ENCODE data around the gene WDR27. TPM values are rescaled to one million over a fixed set of nuclear protein-coding genes. Genes with fewer than 3 reads are reported as not detected.
"Not testable (repeated sequence)": the region's sequence is repeated elsewhere in the genome, so short reads cannot be mapped to it uniquely, and the experiment has no call there.

WDR27 gene
- polyA plus RNA-seq, 1 donor from 2014 or later, result 35.8 TPM

- Histone ChIP-seq H3K9me2 (ENCODE audit: insufficient read depth, low read length) (no peaks in the 10 kb centered on the region), H3K4me2 (ENCODE audit: low read length) (no peak overlapping the region), H3K27me3 (ENCODE audit: insufficient read depth, low read depth, low read length) (no peaks in the 10 kb centered on the region), H3K9ac (ENCODE audit: low read length) (no peak overlapping the region), H3K9me3 (ENCODE audit: low read length) (peaks cover 3% of the 10 kb centered on the region), H3F3A (ENCODE audit: insufficient read depth, low read length, poor library complexity, severe bottlenecking) (no peaks in the 10 kb centered on the region), H3K27ac (ENCODE audit: low read length) (no peak overlapping the region), H3K36me3 (ENCODE audit: insufficient read depth, low read length) (no peaks in the 10 kb centered on the region), H2AFZ (ENCODE audit: low read depth, low read length) (no peak overlapping the region), H4K20me1 (ENCODE audit: insufficient read depth) (no peaks in the 10 kb centered on the region), H3K4me3 (ENCODE audit: low read length) (no peak overlapping the region), H3K79me2 (replicated peaks; ENCODE audit: insufficient read depth, low read length) (no peaks in the 10 kb centered on the region)
- no peak for TF ChIP-seq REST (IDR thresholded peaks at IDR 0.05; ENCODE audit: borderline replicate concordance)
- no peak for TF ChIP-seq TAF1 (IDR thresholded peaks at IDR 0.05; ENCODE audit: low read depth)
Measured at GRCh38 chr6:169470790-169471189, 231.0 kb downstream of the WDR27 start.

- Histone ChIP-seq H3K9me2 (ENCODE audit: insufficient read depth, low read length) (no peaks in the 10 kb centered on the region), H3K4me2 (ENCODE audit: low read length) (no peak overlapping the region), H3K27me3 (ENCODE audit: insufficient read depth, low read depth, low read length) (no peaks in the 10 kb centered on the region), H4K20me1 (ENCODE audit: insufficient read depth) (no peaks in the 10 kb centered on the region), H3F3A (ENCODE audit: insufficient read depth, low read length, poor library complexity, severe bottlenecking) (no peaks in the 10 kb centered on the region), H3K79me2 (replicated peaks; ENCODE audit: insufficient read depth, low read length) (no peaks in the 10 kb centered on the region), H3K9ac (ENCODE audit: low read length) (no peak overlapping the region), H3K36me3 (ENCODE audit: insufficient read depth, low read length) (no peaks in the 10 kb centered on the region), H3K27ac (ENCODE audit: low read length) (no peak overlapping the region), H3K4me3 (ENCODE audit: low read length) (no peak overlapping the region), H2AFZ (ENCODE audit: low read depth, low read length) (no peak overlapping the region), H3K9me3 (ENCODE audit: low read length) (peaks cover 2% of the 10 kb centered on the region)
- TF ChIP-seq POLR2AphosphoS5 (IDR thresholded peaks at IDR 0.05) (no peak), RAD21 (conservative IDR thresholded peaks at IDR 0.05) (no peak), TAF1 (IDR thresholded peaks at IDR 0.05; ENCODE audit: low read depth) (no peak), CTCF (IDR thresholded peaks at IDR 0.05; ENCODE audit: poor library complexity, severe bottlenecking) (no peak)
Measured at GRCh38 chr6:169469028-169469427, 232.8 kb downstream of the WDR27 start.

GRCh38 chr6:169467755-169468154, 234.1 kb downstream of the WDR27 start:
- H3K36me3 ChIP-seq (ENCODE audit: insufficient read depth, low read length); H3K9me3 ChIP-seq (ENCODE audit: low read length): not testable (repeated sequence)

GRCh38 chr6:169466256-169466655, 235.6 kb downstream of the WDR27 start:
- H3K36me3 ChIP-seq (ENCODE audit: insufficient read depth, low read length); H4K20me1 ChIP-seq (ENCODE audit: insufficient read depth); H3K9me3 ChIP-seq (ENCODE audit: low read length); H3K4me3 ChIP-seq (ENCODE audit: low read length); H2AFZ ChIP-seq (ENCODE audit: low read depth, low read length); H3K27ac ChIP-seq (ENCODE audit: low read length); H3K9me2 ChIP-seq (ENCODE audit: insufficient read depth, low read length); H3K79me2 ChIP-seq (replicated peaks; ENCODE audit: insufficient read depth, low read length); H3F3A ChIP-seq (ENCODE audit: insufficient read depth, low read length, poor library complexity, severe bottlenecking); H3K27me3 ChIP-seq (ENCODE audit: insufficient read depth, low read depth, low read length); H3K4me2 ChIP-seq (ENCODE audit: low read length); H3K9ac ChIP-seq (ENCODE audit: low read length): not testable (repeated sequence)

More at GRCh38 chr6:169467755-169468154, 234.1 kb downstream of the WDR27 start:
- not testable (repeated sequence) for H3K79me2 ChIP-seq (replicated peaks; ENCODE audit: insufficient read depth, low read length); H3K9me2 ChIP-seq (ENCODE audit: insufficient read depth, low read length); H3K27me3 ChIP-seq (ENCODE audit: insufficient read depth, low read depth, low read length); H3K27ac ChIP-seq (ENCODE audit: low read length); H3K4me2 ChIP-seq (ENCODE audit: low read length); H3F3A ChIP-seq (ENCODE audit: insufficient read depth, low read length, poor library complexity, severe bottlenecking); H2AFZ ChIP-seq (ENCODE audit: low read depth, low read length); H4K20me1 ChIP-seq (ENCODE audit: insufficient read depth); H3K4me3 ChIP-seq (ENCODE audit: low read length); H3K9ac ChIP-seq (ENCODE audit: low read length)

Measured in neural cell (in vitro differentiated cells).